NCI-H524 (cell line): Measurements from ENCODE around the gene GOT1.

ENCODE experiments used
- DNase-seq, 2 experiments: peaks; one replicate each; lab custom pipeline; 2025; lab: John Stamatoyannopoulos, UW

Gene GOT1

GRCh38 chr10:99433378-99434020 lies 3.1 kb upstream of the GOT1 start:
- peak in 1 of 2 experiments; percentile 0 for DNase-seq

GRCh38 chr10:99432881-99433280 lies 2.5 kb upstream of the GOT1 start:
- no peak for DNase-seq

- DNase-seq: no peak
Measured at GRCh38 chr10:99432047-99432446, 1.6 kb upstream of the GOT1 start.

GRCh38 chr10:99431190-99431760 lies 851 bp upstream of the GOT1 start:
- DNase-seq: peak in 1 of 2 experiments; percentile 12

- DNase-seq: peak in 1 of 2 experiments; percentile 20
Measured at GRCh38 chr10:99430116-99430450, 341 bp downstream of the GOT1 start.

- DNase-seq: no peak
Measured at GRCh38 chr10:99429517-99430095, 818 bp downstream of the GOT1 start.

GRCh38 chr10:99427566-99428190 lies 2.7 kb downstream of the GOT1 start:
- no peak for DNase-seq

GRCh38 chr10:99426689-99427088 lies 3.7 kb downstream of the GOT1 start:
- DNase-seq: no peak

- no peak for DNase-seq
Measured at GRCh38 chr10:99425204-99425603, 5.2 kb downstream of the GOT1 start.

GRCh38 chr10:99424656-99425055 lies 5.8 kb downstream of the GOT1 start:
- no peak for DNase-seq

- DNase-seq: no peak
Measured at GRCh38 chr10:99422529-99423096, 7.8 kb downstream of the GOT1 start.

GRCh38 chr10:99421233-99421739 lies 9.1 kb downstream of the GOT1 start:
- no peak for DNase-seq

GRCh38 chr10:99419688-99420087 lies 10.7 kb downstream of the GOT1 start:
- no peak for DNase-seq

GRCh38 chr10:99418910-99419624 lies 11.4 kb downstream of the GOT1 start:
- no peak for DNase-seq

GRCh38 chr10:99412099-99412498 lies 18.3 kb downstream of the GOT1 start:
- DNase-seq: no peak

- DNase-seq: no peak
Measured at GRCh38 chr10:99411546-99411945, 18.9 kb downstream of the GOT1 start.

GRCh38 chr10:99410876-99411275 lies 19.5 kb downstream of the GOT1 start:
- no peak for DNase-seq

GRCh38 chr10:99410146-99410545 lies 20.3 kb downstream of the GOT1 start:
- DNase-seq: no peak

- DNase-seq: no peak
Measured at GRCh38 chr10:99406149-99406548, 24.3 kb downstream of the GOT1 start.

GRCh38 chr10:99403674-99404073 lies 26.8 kb downstream of the GOT1 start:
- no peak for DNase-seq

GRCh38 chr10:99399664-99400063 lies 30.8 kb downstream of the GOT1 start:
- no peak for DNase-seq

- DNase-seq: no peak
Measured at GRCh38 chr10:99396471-99396870, 34.0 kb downstream of the GOT1 start.
